GM18858 (cell line): ENCODE results near the gene SMC1A.
"Not testable (repeated sequence)": the region's sequence is repeated elsewhere in the genome, so short reads cannot be mapped to it uniquely, and the experiment has no call there.

ENCODE experiments used
- ATAC-seq: cut with Tn5 transposase; IDR thresholded peaks from one replicate; pipeline ENCODE4 v1.9.1; 2021; ENCODE audit not compliant: unreplicated experiment

Gene SMC1A

GRCh38 chrX:53422861-53423306 lies 430 bp upstream of the SMC1A start, which contains the start of gene RIBC1:
RIBC1 (plus strand) TSS chrX:53422873; CDS start chrX:53426277, 3,404 bp downstream.
- no peak for ATAC-seq

DNA sequence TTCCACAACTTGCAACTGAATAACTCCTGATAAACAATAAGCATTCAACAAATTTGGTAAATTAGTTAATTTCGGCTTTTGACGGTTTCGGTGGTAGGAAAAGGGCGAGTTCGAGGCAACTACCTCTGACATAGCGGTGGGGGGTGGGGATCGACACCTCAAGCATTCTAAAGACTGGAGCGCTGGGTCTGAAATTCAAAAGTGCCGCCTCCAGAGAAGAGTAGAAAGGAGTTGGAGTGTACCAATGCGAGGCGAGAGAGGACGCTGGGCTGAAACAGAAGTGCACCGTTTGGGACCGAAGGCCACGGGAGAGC lies 725 bp downstream of the SMC1A start:
- peak; percentile 9 for ATAC-seq

DNA sequence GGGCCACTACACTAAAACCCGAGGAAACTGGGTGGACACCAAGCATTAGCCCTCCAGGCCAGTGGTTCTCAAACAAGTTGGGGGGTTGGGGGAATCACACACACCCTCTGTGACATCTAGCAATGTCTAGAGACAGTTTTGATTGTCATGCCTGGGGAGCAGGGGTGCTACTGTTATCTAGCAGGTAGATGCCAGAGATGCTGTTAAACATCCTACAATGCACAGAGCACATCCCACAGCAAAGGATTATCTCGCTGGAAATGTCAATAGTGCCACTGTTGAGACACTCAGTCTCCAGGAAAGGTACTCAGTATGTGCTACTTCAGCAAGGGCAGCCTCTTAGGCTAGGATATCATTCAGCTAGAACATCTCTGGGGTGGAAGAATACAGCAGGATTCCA lies 1.3 kb downstream of the SMC1A start:
- ATAC-seq, result no peak

DNA sequence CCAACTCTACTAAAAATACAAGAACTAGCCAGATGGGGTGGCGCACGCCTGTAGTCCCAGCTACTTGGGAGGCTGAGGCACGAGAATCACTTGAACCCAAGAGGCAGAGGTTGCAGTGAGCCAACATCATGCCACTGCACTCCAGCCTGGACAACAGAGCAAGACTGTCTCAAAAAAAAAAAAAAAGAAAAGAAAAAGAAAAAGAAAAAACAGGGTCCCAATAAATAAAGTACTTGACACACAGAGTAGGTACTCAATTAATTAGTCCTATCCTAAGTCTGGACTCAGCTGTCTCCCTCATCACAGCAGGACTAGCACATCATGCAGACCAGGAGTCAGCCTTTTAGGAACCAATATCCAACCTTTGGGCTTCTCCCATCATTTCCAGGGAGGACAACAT lies 2.1 kb downstream of the SMC1A start:
- not testable (repeated sequence) for ATAC-seq

DNA sequence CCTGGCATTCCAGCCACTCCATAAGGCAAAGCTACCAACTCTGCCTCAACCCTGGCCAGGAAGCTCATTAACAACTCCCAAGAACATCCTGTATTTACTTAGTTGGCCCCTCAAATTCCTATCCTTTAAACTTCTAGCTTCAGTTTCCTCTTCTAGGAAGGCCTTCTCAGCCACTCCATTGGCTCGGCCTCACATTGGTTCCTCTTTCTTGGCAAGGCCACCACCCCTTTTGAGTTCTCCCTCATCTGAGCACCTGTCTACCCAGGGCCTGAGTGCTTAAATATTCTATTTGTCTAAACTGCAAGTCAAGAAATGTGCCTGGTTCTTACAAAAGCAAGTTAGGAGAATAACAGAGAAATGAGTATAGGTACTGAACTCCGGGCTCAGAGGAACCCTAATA lies 10.0 kb downstream of the SMC1A start:
- ATAC-seq, result no peak

- no peak for ATAC-seq
These were observed 18.9 kb downstream of the SMC1A start for GRCh38 chrX:53403535-53403934.

GRCh38 chrX:53398216-53398615 lies 24.2 kb downstream of the SMC1A start:
- ATAC-seq, result no peak

GRCh38 chrX:53395605-53396298 lies 26.7 kb downstream of the SMC1A start:
- ATAC-seq, result no peak

DNA sequence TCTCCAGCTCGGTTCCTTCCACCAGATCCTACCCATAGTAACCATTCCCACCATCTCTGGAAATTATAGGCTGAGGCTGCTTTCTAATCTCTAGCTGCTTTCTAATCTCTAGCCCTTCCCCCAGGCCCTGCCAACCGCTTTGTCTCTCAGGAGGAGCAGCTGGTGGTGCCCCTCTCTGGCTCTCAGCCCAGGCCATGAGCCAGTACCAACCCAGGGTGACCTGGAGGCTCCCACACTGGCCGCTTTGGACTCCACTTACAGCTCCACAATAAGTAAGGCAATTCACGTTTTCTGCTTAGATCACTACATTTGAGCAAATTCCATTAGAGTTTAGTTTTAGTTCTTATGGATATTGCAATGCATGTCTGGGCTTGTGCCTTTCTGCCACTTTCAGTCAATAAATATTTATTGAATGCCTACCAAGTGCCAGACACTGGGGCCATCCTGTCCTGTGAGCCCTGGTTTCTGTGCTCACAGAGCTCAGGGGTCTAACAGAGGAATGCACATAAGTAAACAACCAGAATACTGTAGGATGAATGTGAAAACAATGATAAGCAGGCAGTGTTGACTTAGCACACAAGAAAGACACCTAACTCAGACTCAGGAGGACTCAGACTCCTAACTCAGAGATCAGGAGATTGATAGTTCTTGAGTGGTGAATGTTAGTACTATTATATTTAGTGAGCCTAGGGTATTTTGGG lies 38.9 kb downstream of the SMC1A start:
- no peak for ATAC-seq

GRCh38 chrX:53379747-53380146 lies 42.7 kb downstream of the SMC1A start:
- ATAC-seq, result no peak

- ATAC-seq, result no peak
These were observed 43.3 kb downstream of the SMC1A start for GRCh38 chrX:53379008-53379710.

GRCh38 chrX:53377464-53377863 lies 45.0 kb downstream of the SMC1A start:
- ATAC-seq, result no peak

DNA sequence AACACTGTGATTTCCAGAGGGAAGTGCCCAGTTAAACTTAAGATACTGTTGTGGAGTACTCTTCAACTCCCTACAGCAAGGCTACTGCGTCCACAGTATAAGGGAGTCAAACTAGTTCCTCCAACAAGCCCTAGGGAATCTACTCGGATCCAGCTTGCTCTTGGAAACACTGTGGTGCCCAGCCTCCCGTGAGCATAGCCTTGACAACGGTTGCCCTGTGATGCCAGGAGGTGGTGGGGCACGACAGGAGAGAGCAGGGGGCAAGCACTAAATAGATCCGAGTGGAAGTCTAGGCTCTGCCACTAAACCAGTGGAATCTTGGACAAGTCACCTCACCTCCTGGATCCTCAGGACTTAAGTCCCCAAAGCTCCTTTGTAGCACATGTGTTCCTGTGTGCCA lies 45.6 kb downstream of the SMC1A start:
- ATAC-seq, result no peak

- no peak for ATAC-seq
These were observed 47.5 kb downstream of the SMC1A start for GRCh38 chrX:53374923-53375322.

DNA sequence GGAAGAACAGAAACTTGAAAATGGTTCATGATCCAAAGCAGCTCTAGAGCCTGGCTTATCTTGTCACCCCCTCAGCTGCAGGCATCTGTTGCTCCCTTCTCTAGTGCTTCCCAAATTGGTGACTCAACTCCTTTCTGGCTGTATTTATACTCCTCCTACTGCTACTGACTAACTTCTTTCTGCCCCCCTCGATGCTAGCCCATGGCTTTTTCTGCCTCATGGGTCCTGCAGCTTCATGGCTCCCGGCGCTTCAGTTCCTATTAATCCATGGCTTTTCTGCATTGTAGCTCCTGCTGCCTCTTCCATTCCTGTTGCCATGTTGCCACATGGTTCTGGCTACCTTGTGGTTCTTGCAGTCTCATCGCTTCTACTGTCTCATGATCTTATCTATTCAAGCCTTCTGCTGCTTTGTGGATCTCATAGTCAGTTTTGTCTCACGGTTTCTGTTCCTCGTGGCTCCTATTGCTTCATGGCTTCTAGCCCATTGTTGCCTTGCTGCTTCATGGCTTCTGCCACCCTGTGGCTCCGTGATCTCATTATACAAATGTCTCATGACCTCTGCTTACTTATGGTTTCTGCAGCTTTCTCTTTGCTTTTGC lies 48.1 kb downstream of the SMC1A start:
- no peak for ATAC-seq

GRCh38 chrX:53373307-53373706 lies 49.1 kb downstream of the SMC1A start:
- ATAC-seq, result no peak

GRCh38 chrX:53366454-53366853 lies 56.0 kb downstream of the SMC1A start:
- ATAC-seq, result not testable (repeated sequence)

DNA sequence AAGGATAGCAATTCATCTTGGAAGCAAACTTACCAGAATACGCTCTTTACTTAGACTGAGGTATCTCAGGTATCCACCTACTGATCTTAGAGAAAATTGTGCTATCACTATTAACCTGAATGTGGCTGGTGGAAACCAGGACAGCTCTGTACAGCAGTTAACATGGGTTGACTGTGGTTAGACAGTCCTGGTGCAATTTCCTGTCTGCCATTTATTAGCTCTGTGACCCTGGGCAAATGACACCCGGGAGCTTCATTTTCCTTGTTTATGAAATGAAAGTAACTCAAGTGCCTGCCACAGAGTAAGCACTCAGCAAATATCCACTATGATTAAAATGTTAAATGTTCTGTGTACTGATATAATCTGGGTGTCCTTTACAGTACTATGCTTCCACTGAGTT lies 60.0 kb downstream of the SMC1A start:
- no peak for ATAC-seq

DNA sequence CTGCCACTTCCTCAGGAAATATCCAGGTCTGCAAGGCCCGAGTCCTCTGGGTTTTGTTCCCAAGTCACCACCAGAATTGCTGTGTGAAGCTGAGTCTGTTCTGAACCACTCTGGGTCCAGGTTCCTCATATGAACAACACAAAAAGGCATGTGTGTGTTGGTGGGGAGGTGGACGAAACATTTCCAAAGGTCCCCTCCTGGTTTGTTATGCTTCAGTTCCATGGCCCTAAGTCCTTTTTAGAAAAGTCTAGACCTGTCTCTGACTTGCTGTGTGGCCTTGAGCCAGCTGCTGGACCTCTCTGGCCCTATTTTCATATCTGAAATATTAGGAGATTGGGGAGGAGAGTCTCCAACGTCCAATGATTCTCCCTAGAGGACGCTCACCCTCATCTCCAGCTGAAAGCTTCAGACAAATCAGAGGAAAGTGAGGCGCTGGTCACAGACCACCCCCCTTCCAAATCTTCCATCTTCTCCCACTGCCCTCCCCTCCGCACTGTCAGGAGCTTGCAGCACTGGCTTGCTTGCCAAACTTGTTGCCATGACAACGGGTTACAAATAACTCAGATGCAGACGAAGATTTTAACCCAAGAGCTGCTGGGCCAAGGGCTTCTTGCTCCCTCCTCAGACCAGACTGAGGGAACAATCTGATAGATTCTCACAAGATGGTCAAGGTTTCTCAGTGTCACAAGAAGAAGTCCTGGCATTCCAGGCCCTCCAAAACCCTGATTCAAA lies 64.5 kb downstream of the SMC1A start:
- no peak for ATAC-seq

DNA sequence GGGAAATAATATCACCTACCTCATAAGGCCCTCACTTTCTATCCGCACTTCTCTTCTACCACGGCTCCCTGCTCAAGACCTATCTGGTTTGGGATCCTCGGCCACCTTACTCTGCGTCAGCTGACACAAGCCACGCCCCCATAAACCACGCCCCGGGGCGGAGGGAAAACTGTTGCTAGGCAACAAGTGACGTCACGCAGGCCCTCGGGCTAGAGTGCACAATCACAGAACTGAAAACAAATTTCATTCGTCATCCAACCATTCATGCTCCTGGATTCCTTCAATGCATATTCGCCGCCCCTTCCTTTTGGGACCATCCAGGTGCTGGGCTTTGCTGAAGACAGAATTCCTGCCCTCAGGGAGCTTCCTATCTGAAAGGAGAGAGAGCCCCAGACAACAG lies 66.3 kb downstream of the SMC1A start:
- no peak for ATAC-seq

GRCh38 chrX:53354669-53355068 lies 67.8 kb downstream of the SMC1A start:
- no peak for ATAC-seq
